GM06990 (cell line): ENCODE measurements around the gene ATP1A1.

ENCODE experiments used
- DNase-seq: peaks from one replicate; pipeline ENCODE4 v3.0.0-alpha.2; 2011; ENCODE audit not compliant: insufficient read length; ENCODE audit errors: extremely low read depth
- H3K27me3 ChIP-seq: replicated peaks from 2 replicates; pipeline ENCODE4 v1.6.0; 2011; ENCODE audit warnings: low read length; ENCODE audit not compliant: control insufficient read depth, insufficient read depth
- H3K36me3 ChIP-seq: 2 replicates; pipeline ENCODE4 v1.5.1; 2011; ENCODE audit warnings: low read length; ENCODE audit not compliant: control insufficient read depth, insufficient read depth
- H3K4me3 ChIP-seq: replicated peaks from 2 replicates; pipeline ENCODE4 v1.5.1; 2011; ENCODE audit warnings: low read depth, mild to moderate bottlenecking, control low read depth, low read length
- CTCF ChIP-seq: IDR thresholded peaks from 2 replicates; pipeline ENCODE4 v1.5.1; 2011; ENCODE audit warnings: low read length, control low read depth, mild to moderate bottlenecking, inconsistent platforms; ENCODE audit not compliant: insufficient read depth, poor library complexity, severe bottlenecking

The ATP1A1 gene

DNA sequence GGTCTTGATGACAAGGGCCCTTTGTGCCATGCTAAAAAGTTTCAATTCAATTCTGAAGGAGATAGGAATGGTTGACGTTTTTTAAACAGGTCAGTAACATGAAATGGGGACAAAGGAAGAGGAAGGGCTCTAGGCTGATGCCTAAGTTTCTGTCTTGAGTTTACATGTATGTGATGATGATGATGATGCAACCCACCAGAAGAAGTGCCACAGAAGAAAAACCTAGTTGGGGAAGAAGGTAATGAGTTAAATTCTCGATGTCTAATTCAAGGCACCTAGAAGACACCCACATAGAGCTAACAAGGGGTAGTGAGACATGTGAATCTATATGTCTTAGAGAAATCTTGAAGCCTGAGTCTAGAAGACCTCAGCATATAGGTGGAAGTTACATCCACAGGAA is 44.4 kb upstream of the ATP1A1 start:
- TF ChIP-seq CTCF: no peak
- Histone ChIP-seq H3K27me3 (no peaks in the 10 kb centered on the region; the same call in 1 of the 2 replicates), H3K36me3 (no peaks in the 10 kb centered on the region), H3K4me3 (no peak overlapping the region)
- DNase-seq: no peak

DNA sequence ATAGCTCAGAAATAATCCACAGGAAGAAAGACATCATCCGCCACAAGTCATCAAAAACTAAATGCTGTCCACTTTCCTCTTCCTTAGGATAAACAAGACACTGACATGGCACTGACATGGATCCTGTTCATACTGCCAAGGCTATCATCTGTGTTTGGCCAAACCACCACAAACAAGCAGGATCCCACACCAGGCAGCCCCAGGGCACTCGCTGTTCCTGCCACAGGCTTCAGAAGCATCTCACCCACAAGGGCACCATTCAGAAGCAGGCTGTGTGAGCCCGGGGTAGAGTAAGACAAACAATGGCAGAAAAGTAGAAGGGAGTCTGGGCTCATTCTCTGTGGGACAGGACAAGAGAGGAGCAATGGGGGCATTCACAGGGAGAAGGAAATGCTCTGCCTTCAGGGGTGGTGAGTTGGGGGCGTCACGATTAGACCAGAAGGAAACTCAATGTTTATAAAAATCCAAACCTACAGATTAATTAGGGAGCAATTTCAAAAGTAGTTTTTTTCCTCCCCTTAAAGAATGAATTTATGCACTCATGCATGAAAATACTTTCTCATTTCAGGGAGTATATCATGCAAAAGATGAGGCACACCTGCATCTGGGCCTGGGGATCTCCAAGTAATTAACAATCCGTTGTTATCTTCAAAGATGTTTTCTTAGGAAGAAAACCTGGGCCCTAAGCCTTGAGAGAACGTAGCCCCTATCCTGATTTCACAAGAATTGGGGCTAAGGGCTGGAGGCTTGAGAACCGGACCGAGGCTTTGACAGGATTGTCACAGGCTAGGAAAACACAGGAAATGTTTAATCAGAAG is 43.3 kb upstream of the ATP1A1 start:
- no peak for DNase-seq
- H3K4me3 ChIP-seq: no peak overlapping the region
- H3K27me3 ChIP-seq: no peaks in the 10 kb centered on the region; the same call in 1 of the 2 replicates
- no peak for TF ChIP-seq CTCF
- no peaks in the 10 kb centered on the region for H3K36me3 ChIP-seq

DNA sequence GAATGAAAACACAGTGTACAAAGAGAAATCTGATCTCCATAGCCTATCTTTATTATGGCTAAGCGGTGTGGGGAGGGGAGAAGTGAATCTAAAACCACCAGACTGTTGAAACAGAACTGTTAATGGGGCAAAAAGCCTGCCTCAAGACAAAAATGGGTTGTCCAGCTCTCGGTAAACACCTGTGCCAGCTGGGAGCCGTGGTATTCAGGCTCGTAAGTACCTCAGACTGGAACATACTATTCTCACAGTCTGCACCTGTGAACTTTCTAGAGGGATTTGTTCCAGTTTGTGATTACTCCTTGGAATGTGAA is 42.7 kb upstream of the ATP1A1 start:
- Histone ChIP-seq H3K36me3 (no peaks in the 10 kb centered on the region), H3K27me3 (no peaks in the 10 kb centered on the region; the same call in 1 of the 2 replicates), H3K4me3 (no peak overlapping the region)
- TF ChIP-seq CTCF: no peak
- no peak for DNase-seq

GRCh38 chr1:116330846-116331245 is 42.2 kb upstream of the ATP1A1 start:
- no peaks in the 10 kb centered on the region; the same call in 1 of the 2 replicates for H3K27me3 ChIP-seq
- no peak for DNase-seq
- no peak for TF ChIP-seq CTCF
- H3K36me3 ChIP-seq: no peaks in the 10 kb centered on the region
- H3K4me3 ChIP-seq: no peak overlapping the region

DNA sequence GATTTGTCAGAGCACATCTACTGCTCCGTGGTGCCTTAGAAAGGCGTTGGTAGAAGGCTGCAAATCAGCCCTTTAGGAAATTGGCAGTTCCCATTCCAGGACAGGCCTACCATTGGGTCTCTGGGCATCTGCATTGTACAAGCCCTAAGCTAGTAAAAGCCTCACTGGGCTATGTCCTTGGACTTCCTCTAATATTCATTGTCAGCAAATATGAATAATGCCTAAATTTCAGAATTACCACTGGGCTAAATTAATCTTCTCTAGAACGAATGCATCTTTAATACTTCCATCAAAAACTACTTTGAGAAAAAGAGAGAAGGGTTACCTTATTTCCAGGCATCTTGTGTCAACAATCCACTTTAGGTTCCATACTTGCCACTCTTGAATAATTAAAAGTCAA is 41.5 kb upstream of the ATP1A1 start:
- no peak overlapping the region for H3K4me3 ChIP-seq
- no peak for DNase-seq
- H3K36me3 ChIP-seq: no peaks in the 10 kb centered on the region
- no peak for TF ChIP-seq CTCF
- H3K27me3 ChIP-seq: no peaks in the 10 kb centered on the region; the same call in 1 of the 2 replicates

DNA sequence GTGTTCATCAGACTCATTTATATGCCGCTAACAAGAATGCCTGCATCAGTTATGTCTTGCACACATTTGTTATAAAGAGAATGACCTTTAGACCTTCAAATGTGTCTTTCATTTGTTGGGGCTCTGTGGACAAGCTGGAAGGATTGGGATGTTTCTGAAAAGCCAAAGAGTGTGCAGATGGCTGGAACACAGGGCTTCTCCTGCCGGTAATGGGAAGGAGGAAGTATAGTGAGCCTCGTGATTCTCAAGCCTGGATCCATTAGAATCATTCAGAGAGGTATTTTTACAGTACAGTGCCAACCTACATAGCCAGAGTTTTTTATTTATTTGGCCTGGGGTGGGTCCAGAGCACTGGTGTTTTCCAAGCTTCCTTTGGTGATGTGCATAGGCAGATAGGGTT is 40.6 kb upstream of the ATP1A1 start:
- DNase-seq: no peak
- TF ChIP-seq CTCF: no peak
- Histone ChIP-seq H3K36me3 (no peaks in the 10 kb centered on the region), H3K4me3 (no peak overlapping the region), H3K27me3 (no peaks in the 10 kb centered on the region; the same call in 1 of the 2 replicates)
